ENCODE measurements around the gene CXCR4.

CXCR4 gene

GRCh38 chr2:136131961-136132824 is 14.2 kb upstream of the CXCR4 start:
- no peak for DNase-seq (ENCODE audit: low read depth)

GRCh38 chr2:136131484-136131960 is 13.6 kb upstream of the CXCR4 start:
- DNase-seq (ENCODE audit: low read depth): no peak

GRCh38 chr2:136130511-136130910 is 12.6 kb upstream of the CXCR4 start:
- DNase-seq (ENCODE audit: low read depth): no peak

GRCh38 chr2:136130045-136130444 is 12.1 kb upstream of the CXCR4 start:
- DNase-seq (ENCODE audit: low read depth): no peak

- DNase-seq (ENCODE audit: low read depth): no peak
Measured at GRCh38 chr2:136129601-136130000, 11.7 kb upstream of the CXCR4 start.

- no peak for DNase-seq (ENCODE audit: low read depth)
Measured at GRCh38 chr2:136128905-136129304, 11.0 kb upstream of the CXCR4 start.

- DNase-seq (ENCODE audit: low read depth): no peak
Measured at GRCh38 chr2:136128366-136128765, 10.4 kb upstream of the CXCR4 start.

- DNase-seq (ENCODE audit: low read depth): no peak
Measured at GRCh38 chr2:136127356-136127755, 9.4 kb upstream of the CXCR4 start.

GRCh38 chr2:136126421-136126926 is 8.5 kb upstream of the CXCR4 start:
- no peak for DNase-seq (ENCODE audit: low read depth)

GRCh38 chr2:136126021-136126420 is 8.1 kb upstream of the CXCR4 start:
- DNase-seq (ENCODE audit: low read depth): no peak

GRCh38 chr2:136125236-136125635 is 7.3 kb upstream of the CXCR4 start:
- DNase-seq (ENCODE audit: low read depth): no peak

- no peak for DNase-seq (ENCODE audit: low read depth)
Measured at GRCh38 chr2:136124805-136125204, 6.9 kb upstream of the CXCR4 start.

GRCh38 chr2:136122661-136123060 is 4.7 kb upstream of the CXCR4 start:
- DNase-seq (ENCODE audit: low read depth): no peak

- no peak for DNase-seq (ENCODE audit: low read depth)
Measured at GRCh38 chr2:136121204-136121910, 3.4 kb upstream of the CXCR4 start.

- DNase-seq (ENCODE audit: low read depth): no peak
Measured at GRCh38 chr2:136119717-136120675, 2.0 kb upstream of the CXCR4 start.

- no peak for DNase-seq (ENCODE audit: low read depth)
Measured at GRCh38 chr2:136118819-136119716, 1.1 kb upstream of the CXCR4 start.

- no peak for DNase-seq (ENCODE audit: low read depth)
Measured at GRCh38 chr2:136117391-136117841, 533 bp downstream of the CXCR4 start.

GRCh38 chr2:136116813-136117390 is 1.0 kb downstream of the CXCR4 start:
- DNase-seq (ENCODE audit: low read depth): no peak

- DNase-seq (ENCODE audit: low read depth): no peak
Measured at GRCh38 chr2:136116151-136116812, 1.7 kb downstream of the CXCR4 start.

All from stromal cell of bone marrow (primary cell).